Liver (tissue), 9 donors: Measurements from ENCODE around the gene IRGC. TPM values are rescaled to one million over a fixed set of nuclear protein-coding genes. Genes with fewer than 3 reads are reported as not detected.

Experiments
- DNase-seq: peaks from one replicate; pipeline ENCODE4 v3.0.0-alpha.2; 2017; ENCODE audit warnings: low spot score
- H3K27ac ChIP-seq, 2 donors: one replicate each; pipeline ENCODE4 v1.7.0; 2013; ENCODE audit warnings: inconsistent platforms in 2 of 2, low read length in 2 of 2, control low read depth in 1 of 2, low read depth in 1 of 2, mild to moderate bottlenecking in 1 of 2
- H3K27me3 ChIP-seq, 4 donors: one replicate each; pipeline versions ENCODE4 v1.6.1 to v1.7.0; 2013; ENCODE audit warnings: low read length in 3 of 4, inconsistent platforms in 1 of 4, mild to moderate bottlenecking in 1 of 4, moderate library complexity in 1 of 4; ENCODE audit not compliant: control insufficient read depth in 4 of 4, insufficient read depth in 4 of 4
- H3K36me3 ChIP-seq, 4 donors: one replicate each; pipeline versions ENCODE4 v1.6.1 to v1.7.0; 2013; ENCODE audit warnings: low read length in 3 of 4, mild to moderate bottlenecking in 3 of 4, low read depth in 1 of 4, moderate library complexity in 1 of 4; ENCODE audit not compliant: control insufficient read depth in 4 of 4, insufficient read depth in 3 of 4
- H3K4me1 ChIP-seq, 4 donors: one replicate each; pipeline versions ENCODE4 v1.6.1 to v1.7.0; 2013; ENCODE audit warnings: low read length in 3 of 4, mild to moderate bottlenecking in 3 of 4, moderate library complexity in 1 of 4; ENCODE audit not compliant: control insufficient read depth in 4 of 4, insufficient read depth in 4 of 4
- H3K4me3 ChIP-seq, 3 donors: one replicate each; pipeline versions ENCODE4 v1.6.1 to v1.7.0; 2013; ENCODE audit warnings: low read length in 3 of 3, control low read depth in 1 of 3, low read depth in 1 of 3, mild to moderate bottlenecking in 1 of 3
- H3K9ac ChIP-seq, 2 donors: one replicate each; pipeline ENCODE4 v1.7.0; 2013; ENCODE audit warnings: low read length in 2 of 2, mild to moderate bottlenecking in 2 of 2, moderate library complexity in 2 of 2, control low read depth in 1 of 2, low read depth in 1 of 2
- H3K9me3 ChIP-seq, 4 donors: one replicate each; pipeline versions ENCODE4 v1.6.1 to v1.7.0; 2013; ENCODE audit warnings: low read length in 3 of 4; ENCODE audit not compliant: control insufficient read depth in 4 of 4
- GABPA ChIP-seq, 2 donors: IDR thresholded peaks in 1 of 2; conservative IDR thresholded peaks in 1 of 2; 2 replicates each; pipeline ENCODE4 v1.6.1; 2016; ENCODE audit warnings: antibody characterized with exemption in 2 of 2, mild to moderate bottlenecking in 1 of 2, moderate library complexity in 1 of 2
- HNF4G ChIP-seq: IDR thresholded peaks from 2 replicates; pipeline ENCODE4 v1.6.1; 2016; ENCODE audit warnings: antibody characterized with exemption
- MAX ChIP-seq: IDR thresholded peaks from 2 replicates; pipeline ENCODE4 v1.6.1; 2016; ENCODE audit warnings: antibody characterized with exemption
- NR2F2 ChIP-seq: IDR thresholded peaks from 2 replicates; pipeline ENCODE4 v1.6.1; 2016; ENCODE audit warnings: antibody characterized with exemption
- REST ChIP-seq: IDR thresholded peaks from 2 replicates; pipeline ENCODE4 v1.6.1; 2016; ENCODE audit warnings: antibody characterized with exemption, mild to moderate bottlenecking
- TAF1 ChIP-seq: conservative IDR thresholded peaks from 2 replicates; pipeline ENCODE4 v1.6.1; 2016; ENCODE audit warnings: antibody characterized with exemption, mild to moderate bottlenecking
- YY1 ChIP-seq: IDR thresholded peaks from 2 replicates; pipeline ENCODE4 v1.6.1; 2016; ENCODE audit warnings: antibody characterized with exemption, mild to moderate bottlenecking
- ZBTB33 ChIP-seq: IDR thresholded peaks from 2 replicates; pipeline ENCODE4 v1.6.1; 2016; ENCODE audit warnings: antibody characterized with exemption
- whole genome bisulfite sequencing: extraction: QIAGEN DNeasy Blood & Tissue Kit; methylation state at CpG from one replicate; pipeline ENCODE4 v1.1.7; 2013; 5-methylcytosine and 5-hydroxymethylcytosine counted together
- polyA plus RNA-seq, 2 donors: library from polyadenylated mRNA; stranded (reverse) in 1 of 2; unstranded in 1 of 2; fragments of 200-250 nt in 1 of 2; fragments of >200 nt in 1 of 2; fragmentation: Nextera tagmentation in 1 of 2; extraction: Ambion mirVana in 1 of 2; gene quantifications; one replicate each; pipeline versions ENCODE4 v1.2.1 to v1.2.3, GENCODE V29; 2013 to 2015
- total RNA-seq, 2 donors: library from RNA; depleted of rRNA; stranded (reverse); fragments of >200 nt; gene quantifications; one replicate each; pipeline ENCODE4 v1.2.3, GENCODE V29; 2014
- TF ChIP-seq, protein P1 (sequence below): fragments of 150-350 bp; IDR thresholded peaks from 2 replicates; pipeline ENCODE4 v1.5.1; 2017; ENCODE audit warnings: improper control_type of control experiment, low read depth, low read length; ENCODE audit not compliant: missing input control
- donor health status: healthy.
- donor health status: healthy.
- donor health status: healthy.
- donor health status: healthy.
- donor health status: healthy.

The IRGC gene
- total and polyA plus RNA-seq, 4 donors: not detected

- TF ChIP-seq HNF4G (no peak), REST (no peak), MAX (no peak), TAF1 (no peak), YY1 (no peak), GABPA (IDR thresholded peaks at IDR 0.05 in 1 of 2, conservative IDR thresholded peaks at IDR 0.05 in 1 of 2) (no peak), ZBTB33 (no peak), NR2F2 (no peak)
- TF ChIP-seq, protein P1, sequence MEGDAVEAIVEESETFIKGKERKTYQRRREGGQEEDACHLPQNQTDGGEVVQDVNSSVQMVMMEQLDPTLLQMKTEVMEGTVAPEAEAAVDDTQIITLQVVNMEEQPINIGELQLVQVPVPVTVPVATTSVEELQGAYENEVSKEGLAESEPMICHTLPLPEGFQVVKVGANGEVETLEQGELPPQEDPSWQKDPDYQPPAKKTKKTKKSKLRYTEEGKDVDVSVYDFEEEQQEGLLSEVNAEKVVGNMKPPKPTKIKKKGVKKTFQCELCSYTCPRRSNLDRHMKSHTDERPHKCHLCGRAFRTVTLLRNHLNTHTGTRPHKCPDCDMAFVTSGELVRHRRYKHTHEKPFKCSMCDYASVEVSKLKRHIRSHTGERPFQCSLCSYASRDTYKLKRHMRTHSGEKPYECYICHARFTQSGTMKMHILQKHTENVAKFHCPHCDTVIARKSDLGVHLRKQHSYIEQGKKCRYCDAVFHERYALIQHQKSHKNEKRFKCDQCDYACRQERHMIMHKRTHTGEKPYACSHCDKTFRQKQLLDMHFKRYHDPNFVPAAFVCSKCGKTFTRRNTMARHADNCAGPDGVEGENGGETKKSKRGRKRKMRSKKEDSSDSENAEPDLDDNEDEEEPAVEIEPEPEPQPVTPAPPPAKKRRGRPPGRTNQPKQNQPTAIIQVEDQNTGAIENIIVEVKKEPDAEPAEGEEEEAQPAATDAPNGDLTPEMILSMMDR: no peak
- no peak overlapping the region for H3K9ac ChIP-seq
- peaks cover 1 to 3% (median 3%) of the 10 kb centered on the region in 4 donors for H3K4me1 ChIP-seq
- no peaks in the 10 kb centered on the region for H3K36me3 ChIP-seq
- H3K27ac ChIP-seq: no peak overlapping the region
- DNase-seq: no peak
- no peaks in the 10 kb centered on the region for H3K9me3 ChIP-seq
- 85% methylated on average over 14 of the region's 14 CpGs for WGBS
- H3K4me3 ChIP-seq: no peak overlapping the region
- H3K27me3 ChIP-seq: peaks cover 0 to 4% (median 0%) of the 10 kb centered on the region in 4 donors
Observed at GRCh38 chr19:43769256-43769655, 53.4 kb downstream of the IRGC start.

Other genes with a start within 250 kb of the IRGC start
- 10 to 100 TPM; 10.6 to 18.2 TPM for gene PHLDB3, start 211.3 kb upstream of the IRGC start, total RNA-seq
- gene PHLDB3, start 211.3 kb upstream of the IRGC start, polyA plus RNA-seq: 10 to 100 TPM; 10.7 to 12.7 TPM
- 10 to 100 TPM; 30.4 to 35.0 TPM for gene ETHE1, start 188.9 kb upstream of the IRGC start, total RNA-seq
- 10 to 100 TPM; 34.0 to 45.1 TPM for gene ETHE1, start 188.9 kb upstream of the IRGC start, polyA plus RNA-seq
- gene ZNF575, start 182.9 kb upstream of the IRGC start, total RNA-seq: under 1 TPM; 0.08 to 0.09 TPM
- gene ZNF575, start 182.9 kb upstream of the IRGC start, polyA plus RNA-seq: 1 to 10 TPM in 1 of 2 donors, under 1 TPM in 1; 0.88 to 1.0 TPM
- gene XRCC1, start 140.5 kb upstream of the IRGC start, total RNA-seq: 1 to 10 TPM; 3.6 to 9.8 TPM
- gene XRCC1, start 140.5 kb upstream of the IRGC start, polyA plus RNA-seq: 1 to 10 TPM; 4.5 to 5.2 TPM
- 1 to 10 TPM in 1 of 2 donors, under 1 TPM in 1; 0.42 to 4.3 TPM for gene PINLYP, start 140.3 kb upstream of the IRGC start, total RNA-seq
- gene PINLYP, start 140.3 kb upstream of the IRGC start, polyA plus RNA-seq: under 1 TPM; 0.50 to 0.64 TPM
- 10 to 100 TPM in 1 of 2 donors, 1 to 10 TPM in 1; 6.4 to 15.5 TPM for gene IRGQ, start 119.9 kb upstream of the IRGC start, total RNA-seq
- gene IRGQ, start 119.9 kb upstream of the IRGC start, polyA plus RNA-seq: 1 to 10 TPM; 2.8 to 4.0 TPM
- gene ZNF576, start 119.5 kb upstream of the IRGC start, total RNA-seq: 1 to 10 TPM; 6.9 to 7.1 TPM
- gene ZNF576, start 119.5 kb upstream of the IRGC start, polyA plus RNA-seq: 10 to 100 TPM; 14.7 to 14.9 TPM
- under 1 TPM; 0.08 to 0.09 TPM for gene SRRM5, start 104.0 kb upstream of the IRGC start, total RNA-seq
- under 1 TPM; 0.07 to 0.09 TPM for gene SRRM5, start 104.0 kb upstream of the IRGC start, polyA plus RNA-seq
- gene ZNF428, start 96.4 kb upstream of the IRGC start, total RNA-seq: 10 to 100 TPM in 1 of 2 donors, 1 to 10 TPM in 1; 9.7 to 22.1 TPM
- 10 to 100 TPM in 1 of 2 donors, 1 to 10 TPM in 1; 6.5 to 19.1 TPM for gene ZNF428, start 96.4 kb upstream of the IRGC start, polyA plus RNA-seq
- 1 to 10 TPM; 2.8 to 3.7 TPM for gene CADM4, start 76.2 kb upstream of the IRGC start, total RNA-seq
- gene CADM4, start 76.2 kb upstream of the IRGC start, polyA plus RNA-seq: 1 to 10 TPM in 1 of 2 donors, under 1 TPM in 1; 0.47 to 4.9 TPM
- 1 to 10 TPM; 2.8 to 3.7 TPM for gene PLAUR, start 45.9 kb upstream of the IRGC start, total RNA-seq
- 1 to 10 TPM; 1.1 to 1.9 TPM for gene PLAUR, start 45.9 kb upstream of the IRGC start, polyA plus RNA-seq
- 1 to 10 TPM; 5.5 to 6.2 TPM for gene SMG9, start 38.9 kb downstream of the IRGC start, total RNA-seq
- gene SMG9, start 38.9 kb downstream of the IRGC start, polyA plus RNA-seq: 1 to 10 TPM; 5.4 to 8.9 TPM
- 10 to 100 TPM in 1 of 2 donors, under 1 TPM in 1; 0.25 to 30.3 TPM for gene KCNN4, start 64.9 kb downstream of the IRGC start, total RNA-seq
- under 1 TPM; 0.14 to 0.76 TPM for gene KCNN4, start 64.9 kb downstream of the IRGC start, polyA plus RNA-seq
- gene LYPD5, start 86.4 kb downstream of the IRGC start, total RNA-seq: under 1 TPM; 0.08 to 0.14 TPM
- under 1 TPM in 1 of 2 donors, not detected in 1; 0.13 TPM for gene LYPD5, start 86.4 kb downstream of the IRGC start, polyA plus RNA-seq
- gene ZNF283, start 111.2 kb downstream of the IRGC start, total RNA-seq: 1 to 10 TPM; 4.9 to 6.4 TPM
- under 1 TPM; 0.65 to 0.99 TPM for gene ZNF283, start 111.2 kb downstream of the IRGC start, polyA plus RNA-seq
- gene ZNF404, start 167.9 kb downstream of the IRGC start, total RNA-seq: under 1 TPM; 0.33 TPM
- gene ZNF404, start 167.9 kb downstream of the IRGC start, polyA plus RNA-seq: under 1 TPM; 0.21 to 0.31 TPM
- gene ZNF45, start 219.2 kb downstream of the IRGC start, total RNA-seq: 10 to 100 TPM in 1 of 2 donors, 1 to 10 TPM in 1; 6.0 to 11.1 TPM
- gene ZNF45, start 219.2 kb downstream of the IRGC start, polyA plus RNA-seq: 1 to 10 TPM; 1.5 to 2.5 TPM
- gene ZNF221, start 235.2 kb downstream of the IRGC start, total RNA-seq: 1 to 10 TPM; 2.9 to 3.5 TPM
- under 1 TPM; 0.30 to 0.51 TPM for gene ZNF221, start 235.2 kb downstream of the IRGC start, polyA plus RNA-seq